GM10248 (cell line): Measurements from ENCODE around the gene PAM.

ENCODE experiments used
- CTCF ChIA-PET: fragments of 300-600 bp; sonication (Branson Sonifier 250); formaldehyde crosslinking; extraction: SDS; loops from one replicate; lab custom pipeline; 2021; ENCODE audit warnings: antibody characterized with exemption; lab: Yijun Ruan, JAX
- POLR2A ChIA-PET: fragments of 350-650 bp; sonication (Branson Sonifier 250); formaldehyde crosslinking; extraction: SDS; loops from one replicate; lab custom pipeline; 2020; ENCODE audit warnings: antibody characterized with exemption; lab: Yijun Ruan, JAX
- DNase-seq: peaks from one replicate; pipeline ENCODE4 v3.0.0; 2012; ENCODE audit errors: extremely low spot score
- TF ChIP-seq, protein P1 (sequence below): IDR thresholded peaks from 2 replicates; pipeline ENCODE4 v1.5.1; 2012; ENCODE audit warnings: mild to moderate bottlenecking, low read depth; ENCODE audit errors: extremely low read depth, missing control alignments, control extremely low read depth

The PAM gene

DNA sequence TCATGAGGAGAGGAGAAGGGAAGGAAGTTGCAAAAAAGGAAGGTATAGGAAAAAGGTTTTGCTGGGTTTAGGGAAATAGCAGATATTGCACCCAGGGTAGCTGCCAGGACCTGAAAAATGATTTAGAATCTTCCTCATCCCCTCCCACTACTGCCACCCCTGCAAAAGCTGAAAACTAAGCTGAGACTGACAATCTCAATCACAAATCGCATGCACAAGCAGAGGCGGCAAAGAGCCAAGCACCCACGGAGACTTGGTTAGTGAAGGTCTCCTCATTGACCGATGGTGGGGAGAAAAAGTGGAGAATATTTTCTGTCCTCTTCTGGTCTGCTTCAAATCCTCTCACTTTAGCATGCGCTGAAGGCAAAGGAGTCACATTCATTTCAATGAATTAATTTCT is 39.1 kb upstream of the PAM start:
- ChIA-PET CTCF (interaction anchor here (1.0 to 1.4 kb wide), 2 partner anchors 41 to 83 kb away, joined by 3 read pairs; no protein-coding TSS in a partner anchor), POLR2A (no interaction called here)
- TF ChIP-seq, protein P1, sequence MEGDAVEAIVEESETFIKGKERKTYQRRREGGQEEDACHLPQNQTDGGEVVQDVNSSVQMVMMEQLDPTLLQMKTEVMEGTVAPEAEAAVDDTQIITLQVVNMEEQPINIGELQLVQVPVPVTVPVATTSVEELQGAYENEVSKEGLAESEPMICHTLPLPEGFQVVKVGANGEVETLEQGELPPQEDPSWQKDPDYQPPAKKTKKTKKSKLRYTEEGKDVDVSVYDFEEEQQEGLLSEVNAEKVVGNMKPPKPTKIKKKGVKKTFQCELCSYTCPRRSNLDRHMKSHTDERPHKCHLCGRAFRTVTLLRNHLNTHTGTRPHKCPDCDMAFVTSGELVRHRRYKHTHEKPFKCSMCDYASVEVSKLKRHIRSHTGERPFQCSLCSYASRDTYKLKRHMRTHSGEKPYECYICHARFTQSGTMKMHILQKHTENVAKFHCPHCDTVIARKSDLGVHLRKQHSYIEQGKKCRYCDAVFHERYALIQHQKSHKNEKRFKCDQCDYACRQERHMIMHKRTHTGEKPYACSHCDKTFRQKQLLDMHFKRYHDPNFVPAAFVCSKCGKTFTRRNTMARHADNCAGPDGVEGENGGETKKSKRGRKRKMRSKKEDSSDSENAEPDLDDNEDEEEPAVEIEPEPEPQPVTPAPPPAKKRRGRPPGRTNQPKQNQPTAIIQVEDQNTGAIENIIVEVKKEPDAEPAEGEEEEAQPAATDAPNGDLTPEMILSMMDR, result no peak
- no peak for DNase-seq

DNA sequence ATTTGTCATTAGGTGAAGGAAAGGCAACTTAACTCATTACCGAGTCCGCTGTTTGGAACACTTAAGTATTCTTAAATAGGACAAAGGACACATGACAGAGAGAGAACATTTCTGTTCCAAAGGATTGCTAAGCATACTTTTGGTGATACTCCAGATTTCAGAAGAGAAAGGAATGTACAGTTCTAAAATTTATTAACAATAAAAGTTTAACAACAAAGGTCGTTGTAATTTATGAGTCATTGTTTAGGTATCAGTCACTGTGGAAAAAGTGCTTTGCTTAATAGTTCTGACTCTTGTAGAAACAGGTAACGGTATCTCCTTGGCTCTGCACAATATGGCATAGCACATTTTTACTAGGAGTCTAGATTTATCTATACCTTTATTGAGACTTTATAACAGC is 36.3 kb upstream of the PAM start:
- TF ChIP-seq, protein P1, result no peak
- POLR2A ChIA-PET, result no interaction called here
- DNase-seq, result no peak
- CTCF ChIA-PET, result no interaction called here

DNA sequence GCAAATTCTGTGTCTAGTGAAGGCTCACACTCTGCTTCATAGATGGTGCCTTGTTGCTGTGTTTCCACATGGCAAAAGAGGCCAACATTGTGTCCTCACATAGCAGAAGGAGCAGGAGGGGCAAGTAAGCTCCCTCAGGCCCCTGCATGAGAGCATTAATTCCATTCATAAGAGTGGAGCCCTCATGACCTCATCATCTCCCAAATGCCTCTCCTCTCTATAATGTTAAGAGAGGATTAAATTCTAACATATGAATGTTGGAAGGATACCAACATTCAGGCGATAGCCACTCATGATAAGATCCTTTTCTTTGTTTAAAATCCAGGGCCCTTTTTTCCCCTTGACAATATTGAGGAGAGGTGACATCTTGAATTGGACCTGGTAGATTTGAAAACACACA is 35.2 kb upstream of the PAM start:
- ChIA-PET POLR2A (no interaction called here), CTCF (interaction anchor here (0.9 kb wide), 1 partner anchor 18 kb away, joined by 3 read pairs; no protein-coding TSS in a partner anchor)
- TF ChIP-seq, protein P1, result no peak
- DNase-seq, result no peak

DNA sequence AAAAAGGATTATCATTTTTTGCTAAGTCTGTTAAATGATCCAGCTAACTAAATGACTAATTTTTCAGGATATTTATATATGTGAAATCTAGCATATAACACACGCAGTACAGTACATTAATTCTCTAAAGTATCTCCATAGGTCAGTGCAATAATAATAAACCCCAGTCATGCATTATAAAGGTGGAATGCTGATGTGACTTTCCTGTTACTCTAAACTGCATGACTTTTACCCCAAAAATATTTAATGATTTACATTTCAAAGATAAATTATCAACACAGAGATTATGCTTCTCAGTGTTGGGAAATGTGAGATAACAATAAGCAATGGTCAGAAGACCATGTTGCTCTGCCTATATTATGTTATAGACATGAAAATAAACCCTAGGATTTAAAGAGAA is 34.1 kb upstream of the PAM start:
- TF ChIP-seq, protein P1, result no peak
- CTCF ChIA-PET, result no interaction called here
- POLR2A ChIA-PET, result no interaction called here
- DNase-seq, result no peak

DNA sequence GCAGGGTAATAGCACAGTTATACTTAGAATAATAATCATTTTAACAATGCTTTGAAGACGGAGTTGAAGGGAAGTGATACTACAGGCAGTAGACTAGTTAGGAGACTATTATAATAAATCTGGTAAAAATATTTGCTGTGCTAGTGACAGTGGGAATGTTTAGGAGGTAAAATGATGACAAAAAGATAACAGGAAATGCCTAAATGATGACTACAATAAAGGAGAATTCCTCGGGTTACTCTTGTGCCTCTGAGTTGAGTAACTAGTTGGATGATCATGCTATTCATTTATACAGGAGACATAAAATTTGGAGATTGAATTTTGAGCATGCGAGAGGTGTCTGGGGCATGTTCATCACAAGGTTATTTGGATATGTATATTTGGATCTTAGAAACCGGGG is 32.2 kb upstream of the PAM start:
- ChIA-PET POLR2A (no interaction called here), CTCF (no interaction called here)
- DNase-seq, result no peak
- TF ChIP-seq, protein P1, result no peak

DNA sequence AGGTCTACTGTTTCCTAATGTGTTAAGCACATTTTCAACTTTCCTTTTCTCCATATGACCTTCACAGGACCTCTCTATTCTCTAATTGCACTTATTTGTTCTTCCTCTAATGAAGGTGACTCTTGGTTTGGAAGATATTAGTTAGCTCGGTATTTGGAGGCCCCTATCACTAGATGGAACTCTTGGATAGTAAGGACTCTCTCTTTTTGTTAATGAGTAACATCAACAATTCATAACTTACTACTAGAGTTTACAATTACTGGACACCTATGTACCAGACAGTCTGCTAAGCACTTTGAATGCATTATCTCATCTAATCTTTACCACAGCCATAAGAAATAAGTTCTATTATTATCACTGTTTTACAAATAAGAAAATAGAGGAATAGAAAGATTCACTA is 23.4 kb upstream of the PAM start:
- CTCF ChIA-PET, result no interaction called here
- POLR2A ChIA-PET, result no interaction called here
- DNase-seq, result no peak
- TF ChIP-seq, protein P1, result no peak
